Adipocyte (in vitro differentiated cells): ENCODE results near the gene MRAP2.
"Not testable (repeated sequence)": the region's sequence is repeated elsewhere in the genome, so short reads cannot be mapped to it uniquely, and the experiment has no call there.

Experiments
- DNase-seq: peaks from one replicate; pipeline ENCODE4 v3.0.0-alpha.2; 2015; ENCODE audit warnings: low read depth
- H3K27me3 ChIP-seq: replicated peaks from 2 replicates; pipeline ENCODE4 v1.7.0; 2013; ENCODE audit warnings: mild to moderate bottlenecking, low read length, moderate library complexity; ENCODE audit not compliant: control insufficient read depth, insufficient read depth
- H3K36me3 ChIP-seq: 2 replicates; pipeline ENCODE4 v1.7.0; 2013; ENCODE audit warnings: low read length, mild to moderate bottlenecking, moderate library complexity; ENCODE audit not compliant: control insufficient read depth, insufficient read depth, severe bottlenecking
- H3K4me1 ChIP-seq: 2 replicates; pipeline ENCODE4 v1.7.0; 2013; ENCODE audit warnings: mild to moderate bottlenecking, low read length, moderate library complexity; ENCODE audit not compliant: control insufficient read depth, insufficient read depth
- H3K4me3 ChIP-seq: 2 replicates; pipeline ENCODE4 v1.7.0; 2013; ENCODE audit warnings: mild to moderate bottlenecking, low read length, moderate library complexity
- H3K9ac ChIP-seq: 2 replicates; pipeline ENCODE4 v1.7.0; 2013; ENCODE audit warnings: mild to moderate bottlenecking, low read length, moderate library complexity
- H3K9me3 ChIP-seq: 2 replicates; pipeline ENCODE4 v1.7.0; 2013; ENCODE audit warnings: mild to moderate bottlenecking, low read length, moderate library complexity; ENCODE audit not compliant: control insufficient read depth

Gene MRAP2

DNA sequence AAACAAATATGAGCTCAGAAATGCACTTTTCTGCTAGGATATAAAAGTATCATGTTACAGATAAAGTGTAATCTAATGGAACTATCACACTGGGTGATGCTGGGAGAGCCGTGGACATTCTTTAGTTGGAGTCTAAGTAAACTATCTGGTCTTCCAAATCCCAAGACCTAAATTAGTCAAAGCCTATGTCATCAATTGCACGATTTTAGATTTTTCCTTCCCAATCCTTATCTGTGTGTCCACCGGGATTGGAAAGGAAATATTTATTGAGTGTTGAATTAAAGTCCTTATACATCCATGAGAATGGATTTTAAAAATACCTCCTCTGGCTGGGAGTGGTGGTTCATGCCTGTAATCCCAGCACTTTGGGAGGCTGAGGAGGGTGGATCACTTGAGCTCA lies 19.6 kb upstream of the MRAP2 start:
- Histone ChIP-seq H3K9ac (no peak overlapping the region), H3K36me3 (no peaks in the 10 kb centered on the region), H3K27me3 (peaks cover 2% of the 10 kb centered on the region)

GRCh38 chr6:84016029-84016428 lies 17.5 kb upstream of the MRAP2 start:
- no peak for DNase-seq
- no peaks in the 10 kb centered on the region for H3K4me1 ChIP-seq
- H3K4me3 ChIP-seq, result no peak overlapping the region

More for the DNA sequence above, 19.6 kb upstream of the MRAP2 start:
- H3K4me1 ChIP-seq, result no peaks in the 10 kb centered on the region
- no peak overlapping the region for H3K4me3 ChIP-seq
- no peak for DNase-seq
- no peaks in the 10 kb centered on the region for H3K9me3 ChIP-seq

GRCh38 chr6:84017709-84018452 lies 15.7 kb upstream of the MRAP2 start:
- H3K9me3 ChIP-seq, result no peaks in the 10 kb centered on the region
- no peak for DNase-seq
- no peaks in the 10 kb centered on the region for H3K36me3 ChIP-seq
- H3K9ac ChIP-seq, result no peak overlapping the region
- no peaks in the 10 kb centered on the region for H3K4me1 ChIP-seq
- H3K27me3 ChIP-seq, result peaks cover 5% of the 10 kb centered on the region
- H3K4me3 ChIP-seq, result no peak overlapping the region

More at GRCh38 chr6:84016029-84016428, 17.5 kb upstream of the MRAP2 start:
- H3K9me3 ChIP-seq, result no peaks in the 10 kb centered on the region
- no peaks in the 10 kb centered on the region for H3K36me3 ChIP-seq
- no peak overlapping the region for H3K9ac ChIP-seq
- peaks cover 5% of the 10 kb centered on the region for H3K27me3 ChIP-seq

GRCh38 chr6:84018453-84019061 lies 15.0 kb upstream of the MRAP2 start:
- no peak for DNase-seq

DNA sequence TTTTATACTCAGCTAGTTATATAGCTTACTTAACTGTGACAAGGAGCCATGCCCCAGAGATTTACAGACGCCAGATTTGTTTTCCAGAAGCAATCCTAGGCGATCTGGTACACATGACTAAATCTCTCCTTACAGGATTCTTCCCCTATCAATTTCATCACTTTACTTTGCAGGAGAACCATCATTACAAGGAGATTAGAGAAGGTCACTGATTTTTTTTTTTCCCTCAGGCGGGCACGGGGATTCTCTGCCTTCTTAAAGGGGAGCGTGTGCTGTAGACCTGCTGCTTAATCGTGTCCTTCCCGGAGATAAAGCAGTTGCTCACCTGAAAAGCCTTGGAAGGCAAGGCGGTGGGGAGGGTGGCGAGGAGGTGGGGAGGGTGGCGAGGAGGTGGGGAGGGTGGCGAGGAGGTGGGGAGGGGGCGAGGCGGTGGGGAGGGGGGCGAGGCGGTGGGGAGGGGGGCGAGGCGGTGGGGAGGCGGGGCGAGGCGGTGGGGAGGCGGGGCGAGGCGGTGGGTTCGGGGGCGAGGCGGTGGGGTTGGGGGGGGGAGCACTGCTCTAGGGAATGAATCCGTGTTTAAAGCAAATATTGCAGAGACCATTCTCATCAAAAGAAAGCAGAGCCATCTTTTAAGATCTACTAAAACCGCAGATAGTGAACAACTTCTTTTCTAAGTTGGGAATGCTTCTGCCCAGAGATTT lies 14.3 kb upstream of the MRAP2 start:
- no peaks in the 10 kb centered on the region for H3K36me3 ChIP-seq
- H3K9ac ChIP-seq, result no peak overlapping the region
- H3K27me3 ChIP-seq, result peaks cover 5% of the 10 kb centered on the region
- DNase-seq, result no peak
- H3K4me1 ChIP-seq, result no peaks in the 10 kb centered on the region
- H3K9me3 ChIP-seq, result no peaks in the 10 kb centered on the region
- no peak overlapping the region for H3K4me3 ChIP-seq

More at GRCh38 chr6:84018453-84019061, 15.0 kb upstream of the MRAP2 start:
- Histone ChIP-seq H3K27me3 (peaks cover 5% of the 10 kb centered on the region), H3K36me3 (no peaks in the 10 kb centered on the region), H3K9ac (no peak overlapping the region), H3K9me3 (no peaks in the 10 kb centered on the region), H3K4me3 (no peak overlapping the region), H3K4me1 (no peaks in the 10 kb centered on the region)

GRCh38 chr6:84019842-84020211 lies 13.7 kb upstream of the MRAP2 start:
- Histone ChIP-seq H3K4me1 (no peaks in the 10 kb centered on the region), H3K36me3 (no peaks in the 10 kb centered on the region), H3K9me3 (no peaks in the 10 kb centered on the region), H3K9ac (no peak overlapping the region), H3K4me3 (no peak overlapping the region), H3K27me3 (peaks cover 5% of the 10 kb centered on the region)
- DNase-seq, result peak; percentile 3

- H3K4me1 ChIP-seq, result no peaks in the 10 kb centered on the region
Measured at GRCh38 chr6:84021625-84022024, 11.9 kb upstream of the MRAP2 start.

DNA sequence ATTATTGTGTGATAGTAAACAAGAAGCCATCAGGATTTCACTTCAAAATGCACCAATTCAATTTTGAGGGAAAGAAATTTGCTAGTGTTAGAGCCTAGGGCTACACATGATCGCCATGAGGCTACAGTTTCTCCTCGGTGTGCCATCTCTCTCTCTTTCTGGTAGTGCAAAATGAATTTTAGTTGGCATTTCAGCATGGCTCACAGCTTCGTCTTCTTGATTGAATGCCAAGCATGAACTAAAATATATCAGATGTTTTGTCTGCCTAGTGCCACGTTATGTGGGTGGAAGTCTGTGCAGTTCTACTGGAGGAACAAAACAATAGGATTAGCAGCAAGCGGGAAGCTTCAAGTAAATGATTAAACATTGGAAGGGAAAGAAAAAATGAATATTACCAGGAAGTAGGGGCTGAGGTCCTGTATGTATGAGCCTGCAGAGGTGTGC lies 6.8 kb upstream of the MRAP2 start:
- Histone ChIP-seq H3K9me3 (no peaks in the 10 kb centered on the region), H3K4me1 (peaks cover 13% of the 10 kb centered on the region), H3K36me3 (no peaks in the 10 kb centered on the region), H3K4me3 (no peak overlapping the region), H3K27me3 (no peaks in the 10 kb centered on the region), H3K9ac (no peak overlapping the region)
- DNase-seq, result peak; percentile 22

More at GRCh38 chr6:84021625-84022024, 11.9 kb upstream of the MRAP2 start:
- no peak for DNase-seq
- Histone ChIP-seq H3K9me3 (no peaks in the 10 kb centered on the region), H3K36me3 (no peaks in the 10 kb centered on the region), H3K27me3 (peaks cover 5% of the 10 kb centered on the region), H3K4me3 (no peak overlapping the region), H3K9ac (no peak overlapping the region)

DNA sequence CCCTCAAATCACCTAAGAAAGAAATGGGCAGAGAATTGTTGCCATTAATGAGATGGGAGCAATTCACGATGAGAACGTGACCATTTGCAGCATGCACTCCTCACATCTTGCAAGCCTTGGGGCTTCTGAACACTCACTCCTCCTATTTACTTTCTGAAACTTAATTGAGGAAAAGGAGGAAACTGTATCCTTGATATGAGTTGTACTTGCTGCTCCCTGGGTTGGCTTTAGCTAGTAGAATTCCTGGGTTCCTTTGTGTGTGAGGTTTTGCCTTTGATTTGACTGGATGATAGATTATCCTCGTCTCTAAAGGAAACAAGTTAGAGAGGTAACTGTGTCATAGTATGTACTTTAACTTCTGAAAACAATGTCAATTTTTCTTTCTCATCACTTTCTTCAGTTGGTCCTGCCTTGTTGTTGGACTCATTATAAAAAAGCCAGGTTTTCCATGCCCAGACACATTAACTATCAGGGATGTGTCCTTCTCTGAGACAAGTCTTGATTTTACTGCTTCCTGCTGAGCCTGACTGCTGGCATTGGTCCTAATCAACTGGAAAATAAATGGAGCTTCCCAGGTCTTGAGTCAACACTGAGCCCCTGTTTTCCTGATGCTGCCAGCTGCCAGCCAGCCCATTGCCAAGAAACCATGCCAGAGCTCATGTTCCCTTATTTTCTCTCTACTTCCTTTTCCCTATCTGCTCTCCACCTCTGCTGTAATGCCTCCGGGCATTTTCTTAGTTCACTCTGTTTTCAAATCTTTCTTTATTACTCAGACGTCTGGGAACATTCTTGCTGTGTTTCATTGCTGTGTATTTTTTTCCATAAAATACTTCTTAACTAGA lies 6.0 kb upstream of the MRAP2 start:
- Histone ChIP-seq H3K36me3 (no peaks in the 10 kb centered on the region), H3K4me1 (peaks cover 13% of the 10 kb centered on the region), H3K27me3 (no peaks in the 10 kb centered on the region), H3K9me3 (no peaks in the 10 kb centered on the region), H3K4me3 (peak overlapping the region; percentile 16), H3K9ac (peak overlapping the region; percentile 35)
- DNase-seq, result peak; percentile 90

DNA sequence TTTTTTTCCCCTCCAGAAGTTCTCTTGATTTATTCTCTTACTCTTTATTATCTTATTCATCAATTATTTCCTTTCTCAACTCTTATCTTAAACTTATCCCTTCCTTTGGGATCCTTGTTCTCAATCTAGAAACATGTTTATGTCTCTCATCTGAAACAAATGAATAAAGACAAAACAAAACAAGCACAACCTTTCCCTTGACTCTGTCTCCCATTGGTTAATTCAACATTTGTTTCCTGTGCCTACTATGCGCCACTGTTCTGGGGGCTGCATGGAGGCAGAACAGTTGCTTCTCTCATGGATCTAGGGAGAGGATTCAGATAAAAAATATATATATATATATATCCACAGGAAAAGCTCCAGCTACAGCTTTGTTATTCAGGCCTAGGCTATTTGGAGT lies 5.2 kb upstream of the MRAP2 start:
- no peak for DNase-seq
- Histone ChIP-seq H3K4me3 (no peak overlapping the region), H3K9me3 (no peaks in the 10 kb centered on the region), H3K4me1 (peaks cover 13% of the 10 kb centered on the region), H3K36me3 (no peaks in the 10 kb centered on the region), H3K9ac (no peak overlapping the region), H3K27me3 (no peaks in the 10 kb centered on the region)

DNA sequence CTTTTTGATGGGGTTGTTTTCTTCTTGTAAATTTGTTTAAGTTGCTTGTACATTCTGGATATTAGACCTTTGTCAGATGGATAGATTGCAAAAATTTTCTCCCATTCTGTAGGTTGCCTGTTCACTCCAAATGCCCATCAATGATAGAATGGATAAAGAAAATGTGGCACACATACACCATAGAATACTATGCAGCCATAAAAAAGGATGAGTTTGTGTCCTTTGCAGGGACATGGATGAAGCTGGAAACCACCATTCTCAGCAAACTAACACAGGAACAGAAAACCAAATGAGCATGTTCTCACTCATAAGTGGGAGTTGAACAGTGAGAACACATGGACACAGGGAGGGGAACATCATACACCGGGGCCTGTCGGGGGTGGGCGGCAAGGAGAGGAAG lies 1.6 kb upstream of the MRAP2 start:
- H3K27me3 ChIP-seq, H3K36me3 ChIP-seq, H3K9me3 ChIP-seq, H3K9ac ChIP-seq, DNase-seq, H3K4me3 ChIP-seq: not testable (repeated sequence)
- H3K4me1 ChIP-seq, result peaks cover 17% of the 10 kb centered on the region
